WTC11 (cell line): ENCODE results near the gene PLPPR4. TPM values are rescaled to one million over a fixed set of nuclear protein-coding genes. Genes with fewer than 3 reads are reported as not detected.

Experiments
- ATAC-seq: fragments of 200-7000 bp; cut with Tn5 transposase; 2 replicates; pipeline ENCODE4 v1.10.0; 2021; ENCODE audit warnings: mild to moderate bottlenecking, moderate library complexity
- CTCF ChIA-PET: fragments of 300-600 bp; sonication (Branson Sonifier 250); formaldehyde crosslinking; loops from one replicate; lab custom pipeline; 2021; ENCODE audit warnings: antibody characterized with exemption; lab: Charles Lee
- POLR2A ChIA-PET: fragments of 350-600 bp; sonication (Branson Sonifier 250); formaldehyde crosslinking; loops from one replicate; lab custom pipeline; 2021; ENCODE audit warnings: antibody characterized with exemption; lab: Charles Lee
- DNase-seq: peaks from one replicate; pipeline ENCODE4 v3.0.0; 2021; ENCODE audit warnings: low spot score
- H3K27ac Mint-ChIP-seq: 2 replicates; pipeline ENCODE4 v1.8.0; 2021; ENCODE audit warnings: mixed read lengths
- H3K27me3 Mint-ChIP-seq: 2 replicates; pipeline ENCODE4 v1.8.0; 2021; ENCODE audit warnings: low read depth, mild to moderate bottlenecking, moderate library complexity, mixed read lengths
- H3K36me3 Mint-ChIP-seq: 2 replicates; pipeline ENCODE4 v1.8.0; 2021; ENCODE audit warnings: mixed read lengths
- H3K4me1 Mint-ChIP-seq: 2 replicates; pipeline ENCODE4 v1.8.0; 2022; ENCODE audit warnings: mixed read lengths
- H3K4me3 Mint-ChIP-seq: 2 replicates; pipeline ENCODE4 v1.8.0; 2021; ENCODE audit warnings: mild to moderate bottlenecking, moderate library complexity, mixed read lengths
- H3K9me3 Mint-ChIP-seq: 2 replicates; pipeline ENCODE4 v1.8.0; 2021; ENCODE audit warnings: mixed read lengths
- ATF2 ChIP-seq: sonication (generic); formaldehyde crosslinking; IDR thresholded peaks from 2 replicates; pipeline ENCODE4 v1.8.1; 2022; ENCODE audit warnings: low read depth, missing genetic modification reagents, borderline replicate concordance
- ATF3 ChIP-seq: sonication (generic); formaldehyde crosslinking; conservative IDR thresholded peaks from 2 replicates; pipeline ENCODE4 v1.8.1; 2022; ENCODE audit warnings: mild to moderate bottlenecking, missing genetic modification reagents
- CREB1 ChIP-seq: sonication (generic); formaldehyde crosslinking; IDR thresholded peaks from 2 replicates; pipeline ENCODE4 v1.8.0; 2023; ENCODE audit warnings: mild to moderate bottlenecking, missing genetic modification reagents
- CREM ChIP-seq: sonication (generic); formaldehyde crosslinking; IDR thresholded peaks from 2 replicates; pipeline ENCODE4 v1.8.1; 2022; ENCODE audit warnings: mild to moderate bottlenecking, missing genetic modification reagents, moderate library complexity
- CTCF ChIP-seq: fragments of 200-600 bp; IDR thresholded peaks from 2 replicates; pipeline ENCODE4 v1.8.0; 2022; ENCODE audit warnings: antibody characterized with exemption
- E2F1 ChIP-seq: sonication (generic); formaldehyde crosslinking; IDR thresholded peaks from 2 replicates; pipeline ENCODE4 v1.8.0; 2022; ENCODE audit warnings: mild to moderate bottlenecking, missing genetic modification reagents
- ETV6 ChIP-seq: sonication (generic); formaldehyde crosslinking; IDR thresholded peaks from 2 replicates; pipeline ENCODE4 v1.8.1; 2022; ENCODE audit warnings: mild to moderate bottlenecking, missing genetic modification reagents
- IRF2 ChIP-seq: sonication (generic); formaldehyde crosslinking; IDR thresholded peaks from 2 replicates; pipeline ENCODE4 v1.8.0; 2022; ENCODE audit warnings: low read depth, missing genetic modification reagents, borderline replicate concordance
- JAZF1 ChIP-seq: fragments of 250-450 bp; sonication (Bioruptor Pico); IDR thresholded peaks from 2 replicates; pipeline ENCODE4 v1.9.0; 2021; ENCODE audit warnings: moderate library complexity, mild to moderate bottlenecking, inconsistent platforms
- NR3C1 ChIP-seq: sonication (generic); formaldehyde crosslinking; conservative IDR thresholded peaks from 2 replicates; pipeline ENCODE4 v1.8.1; 2023; ENCODE audit warnings: low read depth, mild to moderate bottlenecking, missing genetic modification reagents
- PREB ChIP-seq: sonication (generic); formaldehyde crosslinking; IDR thresholded peaks from 2 replicates; pipeline ENCODE4 v1.8.1; 2022; ENCODE audit warnings: mild to moderate bottlenecking, missing genetic modification reagents, moderate library complexity, borderline replicate concordance
- STAT6 ChIP-seq: sonication (generic); formaldehyde crosslinking; conservative IDR thresholded peaks from 2 replicates; pipeline ENCODE4 v1.8.1; 2023; ENCODE audit warnings: mild to moderate bottlenecking, low read depth, missing genetic modification reagents, moderate library complexity
- TEAD1 ChIP-seq: sonication (generic); formaldehyde crosslinking; IDR thresholded peaks from 2 replicates; pipeline ENCODE4 v1.8.0; 2022; ENCODE audit warnings: mild to moderate bottlenecking, missing genetic modification reagents
- ZBTB21 ChIP-seq: sonication (generic); formaldehyde crosslinking; IDR thresholded peaks from 2 replicates; pipeline ENCODE4 v1.8.1; 2023; ENCODE audit warnings: mild to moderate bottlenecking, missing genetic modification reagents, borderline replicate concordance
- ZBTB43 ChIP-seq: sonication (generic); formaldehyde crosslinking; IDR thresholded peaks from 2 replicates; pipeline ENCODE4 v1.8.1; 2023; ENCODE audit warnings: mild to moderate bottlenecking, missing genetic modification reagents
- ZNF219 ChIP-seq: sonication (generic); formaldehyde crosslinking; IDR thresholded peaks from 2 replicates; pipeline ENCODE4 v1.8.0; 2023; ENCODE audit warnings: missing genetic modification reagents, mild to moderate bottlenecking, borderline replicate concordance
- ZNF396 ChIP-seq: fragments of 250-450 bp; sonication (Bioruptor Pico); IDR thresholded peaks from 2 replicates; pipeline ENCODE4 v1.8.0; 2021; ENCODE audit warnings: mild to moderate bottlenecking, moderate library complexity, borderline replicate concordance
- ZNF532 ChIP-seq: fragments of 250-450 bp; sonication (Bioruptor Pico); IDR thresholded peaks from 2 replicates; pipeline ENCODE4 v1.9.0; 2021; ENCODE audit warnings: mild to moderate bottlenecking, borderline replicate concordance
- total RNA-seq: library from RNA; stranded (reverse); gene quantifications from 3 replicates; pipeline ENCODE4 v1.2.3, GENCODE V29; 2021

PLPPR4 gene
- total RNA-seq, 1 experiment from 2014 or later = 1.3 TPM

GRCh38 chr1:99331636-99332035 is 67.3 kb downstream of the PLPPR4 start (continued):
- no peak for TF ChIP-seq ATF2 (CRISPR knock-in tag)
- TF ChIP-seq, all 79 proteins: peak for 0

- Mint-ChIP-seq H3K36me3 (no peaks in the 10 kb centered on the region), H3K27me3 (no peaks in the 10 kb centered on the region), H3K9me3 (no peaks in the 10 kb centered on the region), H3K4me1 (peaks cover 30% of the 10 kb centered on the region), H3K4me3 (no peak overlapping the region), H3K27ac (no peak overlapping the region)
- ChIA-PET POLR2A (no interaction called here), CTCF (no interaction called here)
- ATAC-seq = no peak
- DNase-seq = no peak
- TF ChIP-seq CTCF (no peak), E2F1 (CRISPR knock-in tag) (no peak), NR3C1 (CRISPR knock-in tag) (no peak), ZBTB21 (CRISPR knock-in tag) (no peak), ZNF396 (no peak), ATF2 (CRISPR knock-in tag) (no peak), ZNF532 (CRISPR knock-in tag) (no peak), PREB (no peak), ETV6 (CRISPR knock-in tag) (no peak), CREM (CRISPR knock-in tag) (no peak), IRF2 (no peak), ZBTB43 (CRISPR knock-in tag) (no peak), JAZF1 (no peak), ZNF219 (CRISPR knock-in tag) (no peak), STAT6 (CRISPR knock-in tag) (no peak), CREB1 (CRISPR knock-in tag) (no peak), ATF3 (CRISPR knock-in tag) (no peak), TEAD1 (CRISPR knock-in tag) (no peak)
These were observed 68.3 kb downstream of the PLPPR4 start for GRCh38 chr1:99332561-99332960.
